HCT116 (cell line): ENCODE results near the gene CHRNA5. TPM values are rescaled to one million over a fixed set of nuclear protein-coding genes. Genes with fewer than 3 reads are reported as not detected.

Experiments used
- ATAC-seq: fragments of 200-7000 bp; cut with Tn5 transposase; 2 replicates; pipeline ENCODE4 v1.9.1; 2020; ENCODE audit warnings: mild to moderate bottlenecking, moderate library complexity
- BruUV-seq: library from RNA; stranded (reverse); fragments of 400-500 nt; replicated peaks from 2 replicates; lab custom pipeline; 2021; lab: Mats Ljungman, UMichigan
- CTCF ChIA-PET: fragments of 300-600 bp; sonication (Branson Sonifier 250); formaldehyde crosslinking; loops from one replicate; lab custom pipeline; 2021; ENCODE audit warnings: antibody characterized with exemption; lab: Charles Lee
- POLR2A ChIA-PET: fragments of 300-600, 350-600 bp; sonication (Branson Sonifier 250); formaldehyde crosslinking; loops from one replicate; lab custom pipeline; 2021; ENCODE audit warnings: antibody characterized with exemption; lab: Charles Lee
- RAD21 ChIA-PET, 2 experiments: fragments of 300-600 bp; sonication (Branson Sonifier 250); formaldehyde crosslinking; loops; one replicate each; lab custom pipeline; 2023; ENCODE audit warnings: low total read pairs in 2 of 2; ENCODE audit not compliant: uncharacterized antibody in 2 of 2, unreplicated experiment in 2 of 2, low non-redundant PET in 1 of 2; lab: Charles Lee
- DNase-seq: peaks from one replicate; pipeline ENCODE4 v3.0.0-alpha.2; 2010; ENCODE audit warnings: low read depth, low spot score
- H2AFZ ChIP-seq: fragments of 200-600 bp; shearing (Covaris generic), sonication (generic); 2 replicates; pipeline ENCODE4 v1.6.1; 2017; ENCODE audit warnings: low read depth, mixed run types, mixed read lengths, antibody characterized with exemption, low read length; ENCODE audit not compliant: poor library complexity, severe bottlenecking
- H3K27ac ChIP-seq: 2 replicates; pipeline ENCODE4 v1.5.1; 2012; ENCODE audit warnings: low read depth, low read length
- H3K27me3 ChIP-seq: fragments of 200-600 bp; sonication (generic); 2 replicates; pipeline ENCODE4 v1.6.1; 2016; ENCODE audit warnings: mixed run types, low read length, mixed read lengths; ENCODE audit not compliant: insufficient read depth
- H3K36me3 ChIP-seq, 2 experiments: fragments of 200-500 bp in 1 of 2; fragments of 200-600 bp in 1 of 2; sonication (Bioruptor generic) in 1 of 2; sonication (generic) in 1 of 2; 2 replicates each; pipeline versions ENCODE4 v1.5.1 to v1.6.1; 2014 to 2016; ENCODE audit warnings: low read length in 2 of 2, inconsistent platforms in 1 of 2, mixed read lengths in 1 of 2, mixed run types in 1 of 2; ENCODE audit not compliant: insufficient read depth in 2 of 2, control insufficient read depth in 1 of 2
- H3K4me1 ChIP-seq, 2 experiments: fragments of 200-600 bp in 1 of 2; sonication (generic) in 1 of 2; 2 replicates each; pipeline versions ENCODE4 v1.5.1 to v1.6.1; 2012 to 2017; ENCODE audit warnings: low read length in 2 of 2, inconsistent platforms in 1 of 2, mild to moderate bottlenecking in 1 of 2, mixed read lengths in 1 of 2, mixed run types in 1 of 2, moderate library complexity in 1 of 2; ENCODE audit not compliant: insufficient read depth in 2 of 2, control insufficient read depth in 1 of 2
- H3K4me2 ChIP-seq: fragments of 200-600 bp; sonication (generic); 2 replicates; pipeline ENCODE4 v1.6.1; 2017; ENCODE audit warnings: mixed run types, low read length, mixed read lengths
- H3K4me3 ChIP-seq, 2 experiments: fragments of 200-600 bp in 1 of 2; sonication (generic) in 1 of 2; replicated peaks in 1 of 2; 2 replicates each; pipeline ENCODE4 v1.5.1; 2011 to 2016; ENCODE audit warnings: low read length in 2 of 2, control low read depth in 1 of 2, low read depth in 1 of 2, mild to moderate bottlenecking in 1 of 2, mixed read lengths in 1 of 2, mixed run types in 1 of 2
- H3K79me2 ChIP-seq: fragments of 200-600 bp; sonication (generic); 2 replicates; pipeline ENCODE4 v1.6.1; 2017; ENCODE audit warnings: mild to moderate bottlenecking, mixed run types, low read length, moderate library complexity, mixed read lengths; ENCODE audit not compliant: insufficient read depth
- H3K9ac ChIP-seq: fragments of 200-600 bp; sonication (generic); 2 replicates; pipeline ENCODE4 v1.6.1; 2016; ENCODE audit warnings: low read length, mixed read lengths
- H3K9me2 ChIP-seq: fragments of 200-600 bp; sonication (generic), shearing (Covaris generic); 2 replicates; pipeline ENCODE4 v1.6.1; 2017; ENCODE audit warnings: mixed run types, mild to moderate bottlenecking, moderate library complexity; ENCODE audit not compliant: insufficient read depth
- H3K9me3 ChIP-seq, 2 experiments: fragments of 200-500 bp in 1 of 2; fragments of 200-600 bp in 1 of 2; sonication (Bioruptor generic) in 1 of 2; sonication (generic) in 1 of 2; 2 replicates each; pipeline ENCODE4 v1.6.1; 2014 to 2017; ENCODE audit warnings: low read length in 2 of 2, mixed read lengths in 2 of 2, inconsistent platforms in 1 of 2, low read depth in 1 of 2, mild to moderate bottlenecking in 1 of 2, mixed run types in 1 of 2, moderate library complexity in 1 of 2; ENCODE audit not compliant: control insufficient read depth in 1 of 2, insufficient read depth in 1 of 2
- H4K20me1 ChIP-seq: fragments of 200-600 bp; sonication (generic), shearing (Covaris generic); 2 replicates; pipeline ENCODE4 v1.6.1; 2017; ENCODE audit warnings: mixed run types, mild to moderate bottlenecking, moderate library complexity; ENCODE audit not compliant: insufficient read depth
- CEBPB ChIP-seq: IDR thresholded peaks from 2 replicates; pipeline ENCODE4 v1.6.1; 2012; ENCODE audit warnings: low read depth
- EGR1 ChIP-seq: IDR thresholded peaks from 2 replicates; pipeline ENCODE4 v1.6.1; 2012; ENCODE audit warnings: low read depth
- EZH2 ChIP-seq: fragments of 200-600 bp; sonication (generic); IDR thresholded peaks from 2 replicates; pipeline ENCODE4 v1.6.1; 2017; ENCODE audit warnings: antibody characterized with exemption, mixed run types
- EZH2phosphoT487 ChIP-seq: fragments of 200-600 bp; IDR thresholded peaks from 2 replicates; pipeline ENCODE4 v1.6.1; 2018; ENCODE audit warnings: antibody characterized with exemption, borderline replicate concordance
- FOSL1 ChIP-seq: IDR thresholded peaks from 2 replicates; pipeline ENCODE4 v1.6.1; 2012; ENCODE audit warnings: low read depth
- POLR2A ChIP-seq: IDR thresholded peaks from 2 replicates; pipeline ENCODE4 v1.7.0; 2011; ENCODE audit warnings: borderline replicate concordance; ENCODE audit not compliant: insufficient read depth, insufficient read length; ENCODE audit errors: extremely low read depth
- POLR2AphosphoS5 ChIP-seq: IDR thresholded peaks from 2 replicates; pipeline ENCODE4 v1.6.1; 2011; ENCODE audit warnings: mild to moderate bottlenecking, low read depth, low read length, moderate library complexity
- REST ChIP-seq: IDR thresholded peaks from 2 replicates; pipeline ENCODE4 v1.6.1; 2012; ENCODE audit warnings: low read depth
- SIN3A ChIP-seq: IDR thresholded peaks from 2 replicates; pipeline ENCODE4 v1.6.1; 2012; ENCODE audit warnings: low read depth
- YY1 ChIP-seq: IDR thresholded peaks from 2 replicates; pipeline ENCODE4 v1.6.1; 2011; ENCODE audit warnings: low read length, low read depth, moderate library complexity, mild to moderate bottlenecking; ENCODE audit not compliant: insufficient replicate concordance; ENCODE audit errors: extremely low read depth
- ZBTB33 ChIP-seq: IDR thresholded peaks from 2 replicates; pipeline ENCODE4 v1.6.1; 2011; ENCODE audit warnings: mild to moderate bottlenecking, low read length, moderate library complexity; ENCODE audit not compliant: insufficient replicate concordance; ENCODE audit errors: extremely low read depth
- ZFX ChIP-seq: fragments of 450-650 bp; IDR thresholded peaks from 2 replicates; pipeline ENCODE4 v1.6.1; 2017
- ZNF274 ChIP-seq: fragments of 200-500 bp; sonication (Bioruptor generic); IDR thresholded peaks from 2 replicates; pipeline ENCODE4 v1.6.1; 2014; ENCODE audit warnings: mild to moderate bottlenecking, low read depth, low read length, inconsistent platforms
- intact Hi-C: fragments of 100-400 bp; cut with micrococcal nuclease; formaldehyde crosslinking; loops from 2 replicates; pipeline ENCODE4 v1.10.0; 2022
- total RNA-seq: library from RNA; stranded (reverse); gene quantifications from one replicate; pipeline ENCODE4 v1.2.1, GENCODE V29; 2021; ENCODE audit not compliant: unreplicated experiment

The CHRNA5 gene
- total RNA-seq, 1 experiment from 2014 or later = 25.2 TPM

GRCh38 chr15:78571382-78571781 lies 6.1 kb downstream of the CHRNA5 start (continued):
- no peak for TF ChIP-seq YY1
- no peak for TF ChIP-seq ZBTB33
- TF ChIP-seq POLR2AphosphoS5 = no peak

- CTCF ChIA-PET = no interaction called here
- intact Hi-C loops = no loop called here
- no peaks in the 10 kb centered on the region for H3K4me1 ChIP-seq
- H3K27ac ChIP-seq = no peak overlapping the region
- ATAC-seq = no peak
- H3K9ac ChIP-seq = no peak overlapping the region
- no peak overlapping the region for H3K4me2 ChIP-seq
- H3K79me2 ChIP-seq = peaks cover 62% of the 10 kb centered on the region
- BruUV-seq = no TSS peak
- TF ChIP-seq EZH2 (no peak), FOSL1 (no peak), POLR2AphosphoS5 (no peak), ZFX (no peak), SIN3A (no peak), ZBTB33 (no peak), EZH2phosphoT487 (no peak), REST (no peak), ZNF274 (no peak), EGR1 (no peak), CEBPB (no peak), POLR2A (no peak)
- no peak for DNase-seq
- H3K4me3 ChIP-seq = no peak overlapping the region
- H2AFZ ChIP-seq = no peak overlapping the region
- H3K36me3 ChIP-seq = no peaks in the 10 kb centered on the region
- RAD21 ChIA-PET = no interaction called here
- no peaks in the 10 kb centered on the region for H3K27me3 ChIP-seq
- no peaks in the 10 kb centered on the region for H3K9me3 ChIP-seq
- no peaks in the 10 kb centered on the region; the same call in 1 of the 2 replicates for H4K20me1 ChIP-seq
- POLR2A ChIA-PET = no interaction called here
- no peaks in the 10 kb centered on the region for H3K9me2 ChIP-seq
These were observed 8.1 kb downstream of the CHRNA5 start for GRCh38 chr15:78573416-78573815.
